ENCODE results near the gene APOC1.

- TF ChIP-seq EZH2 (IDR thresholded peaks at IDR 0.05; ENCODE audit: insufficient read depth, poor library complexity, severe bottlenecking) (no peak), EZH2phosphoT487 (IDR thresholded peaks at IDR 0.05; ENCODE audit: insufficient read depth, low read depth) (no peak)
Measured at GRCh38 chr19:44924243-44924725, 9.9 kb downstream of the APOC1 start.
